K562 (cell line): Measurements from ENCODE around the gene SDHC. TPM values are rescaled to one million over a fixed set of nuclear protein-coding genes. Genes with fewer than 3 reads are reported as not detected.
A peak's percentile ranks its signal among the peaks of the same experiment; 100 is the strongest.

Experiments used
- BRD9 ChIP-seq: fragments of 450-650 bp; IDR thresholded peaks from 2 replicates; pipeline ENCODE4 v1.6.1; 2018; ENCODE audit warnings: low read depth; ENCODE audit not compliant: partially characterized antibody
- CC2D1A ChIP-seq: fragments of 450-650 bp; IDR thresholded peaks from 2 replicates; pipeline ENCODE4 v1.6.1; 2017; ENCODE audit warnings: mild to moderate bottlenecking
- DACH1 ChIP-seq: fragments of 450-650 bp; IDR thresholded peaks from 2 replicates; pipeline ENCODE4 v1.6.1; 2018; ENCODE audit not compliant: partially characterized antibody
- FOXO4 ChIP-seq: fragments of 450-650 bp; formaldehyde crosslinking; IDR thresholded peaks from 2 replicates; pipeline ENCODE4 v1.4.0; 2020; ENCODE audit warnings: mild to moderate bottlenecking, moderate library complexity
- GABPB1 ChIP-seq: sonication (generic); formaldehyde crosslinking; IDR thresholded peaks from 2 replicates; pipeline ENCODE4 v1.8.0; 2022; ENCODE audit warnings: mild to moderate bottlenecking, missing genetic modification reagents
- MTA2 ChIP-seq: fragments of 450-650 bp; IDR thresholded peaks from 2 replicates; pipeline ENCODE4 v1.6.1; 2016; ENCODE audit warnings: low read depth
- RBM34 ChIP-seq: fragments of 200-400 bp; formaldehyde crosslinking; IDR thresholded peaks from 2 replicates; pipeline ENCODE4 v1.6.1; 2018; ENCODE audit warnings: low read length, borderline replicate concordance; ENCODE audit not compliant: insufficient read depth
- SMC3 ChIP-seq: conservative IDR thresholded peaks from 2 replicates; pipeline ENCODE4 v1.6.1; 2011; ENCODE audit warnings: low read depth, low read length, improper control_type of control experiment; ENCODE audit not compliant: insufficient read depth
- TRIM24 ChIP-seq, 2 experiments: fragments of 450-650 bp; IDR thresholded peaks; 2 replicates each; pipeline ENCODE4 v1.6.1; 2016
- ZBTB1 ChIP-seq: sonication (generic); formaldehyde crosslinking; IDR thresholded peaks from 2 replicates; pipeline ENCODE4 v1.8.1; 2023; ENCODE audit warnings: missing genetic modification reagents, low read depth, mild to moderate bottlenecking, borderline replicate concordance
- ZBTB49 ChIP-seq: sonication (generic); formaldehyde crosslinking; IDR thresholded peaks from 2 replicates; pipeline ENCODE4 v1.8.0; 2022; ENCODE audit warnings: missing genetic modification reagents, mild to moderate bottlenecking, borderline replicate concordance
- polyA plus RNA-seq, 8 experiments: library from polyadenylated mRNA; depleted of rRNA in 4 of 8; stranded (reverse) in 5 of 8; unstranded in 3 of 8; fragments of >200 nt; fragmentation: Nextera tagmentation in 2 of 8; fragmentation: Illumina TruSeq in 1 of 8; extraction: Ambion mirVana in 2 of 8; extraction: Trizol in 1 of 8; gene quantifications; 2 replicates each; pipeline versions ENCODE4 v1.2.1 to v1.2.3, GENCODE V29; 2011 to 2014; ENCODE audit warnings: inconsistent platforms in 1 of 8, missing spikeins in 1 of 8
- total RNA-seq, 7 experiments: library from RNA; depleted of rRNA in 6 of 7; stranded (reverse); fragments of >200 nt in 6 of 7; fragmentation: Illumina TruSeq in 2 of 7; extraction: Trizol in 2 of 7; gene quantifications; 2 replicates each; pipeline versions ENCODE4 v1.2.1 to v1.2.3, GENCODE V29; 2011 to 2021; ENCODE audit warnings: low replicate concordance in 1 of 7
- TF ChIP-seq, protein P1 (sequence below): IDR thresholded peaks from 2 replicates; pipeline ENCODE4 v1.6.1; 2014; ENCODE audit warnings: antibody characterized with exemption
- TF ChIP-seq, protein P2 (sequence below): fragments of 450-650 bp; IDR thresholded peaks from 2 replicates; pipeline ENCODE4 v1.6.1; 2016; ENCODE audit warnings: low read depth

SDHC gene
- total and polyA plus RNA-seq, 9 of the 15 experiments (the other 6 are each of a cell fraction or from before 2014, with no cell fraction given): 7.7 to 309 (median 174) TPM

- TF ChIP-seq ZBTB49 (CRISPR knock-in tag) (no peak), DACH1 (no peak), BRD9 (no peak), GABPB1 (CRISPR knock-in tag) (peak; percentile 43; the same call in 1 of the 2 replicates), CC2D1A (no peak), TRIM24 (IDR thresholded peaks at IDR 0.05) (no peak), MTA2 (0 out of 2 replicates have a peak, but pooled peaks have one; percentile 14), RBM34 (no peak), ZBTB1 (CRISPR knock-in tag) (no peak), FOXO4 (CRISPR knock-in tag) (0 out of 2 replicates have a peak, but pooled peaks have one; percentile 20), SMC3 (no peak)
- TF ChIP-seq, protein P1, sequence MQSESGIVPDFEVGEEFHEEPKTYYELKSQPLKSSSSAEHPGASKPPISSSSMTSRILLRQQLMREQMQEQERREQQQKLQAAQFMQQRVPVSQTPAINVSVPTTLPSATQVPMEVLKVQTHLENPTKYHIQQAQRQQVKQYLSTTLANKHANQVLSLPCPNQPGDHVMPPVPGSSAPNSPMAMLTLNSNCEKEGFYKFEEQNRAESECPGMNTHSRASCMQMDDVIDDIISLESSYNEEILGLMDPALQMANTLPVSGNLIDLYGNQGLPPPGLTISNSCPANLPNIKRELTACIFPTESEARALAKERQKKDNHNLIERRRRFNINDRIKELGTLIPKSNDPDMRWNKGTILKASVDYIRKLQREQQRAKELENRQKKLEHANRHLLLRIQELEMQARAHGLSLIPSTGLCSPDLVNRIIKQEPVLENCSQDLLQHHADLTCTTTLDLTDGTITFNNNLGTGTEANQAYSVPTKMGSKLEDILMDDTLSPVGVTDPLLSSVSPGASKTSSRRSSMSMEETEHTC: no peak
- TF ChIP-seq, protein P2, sequence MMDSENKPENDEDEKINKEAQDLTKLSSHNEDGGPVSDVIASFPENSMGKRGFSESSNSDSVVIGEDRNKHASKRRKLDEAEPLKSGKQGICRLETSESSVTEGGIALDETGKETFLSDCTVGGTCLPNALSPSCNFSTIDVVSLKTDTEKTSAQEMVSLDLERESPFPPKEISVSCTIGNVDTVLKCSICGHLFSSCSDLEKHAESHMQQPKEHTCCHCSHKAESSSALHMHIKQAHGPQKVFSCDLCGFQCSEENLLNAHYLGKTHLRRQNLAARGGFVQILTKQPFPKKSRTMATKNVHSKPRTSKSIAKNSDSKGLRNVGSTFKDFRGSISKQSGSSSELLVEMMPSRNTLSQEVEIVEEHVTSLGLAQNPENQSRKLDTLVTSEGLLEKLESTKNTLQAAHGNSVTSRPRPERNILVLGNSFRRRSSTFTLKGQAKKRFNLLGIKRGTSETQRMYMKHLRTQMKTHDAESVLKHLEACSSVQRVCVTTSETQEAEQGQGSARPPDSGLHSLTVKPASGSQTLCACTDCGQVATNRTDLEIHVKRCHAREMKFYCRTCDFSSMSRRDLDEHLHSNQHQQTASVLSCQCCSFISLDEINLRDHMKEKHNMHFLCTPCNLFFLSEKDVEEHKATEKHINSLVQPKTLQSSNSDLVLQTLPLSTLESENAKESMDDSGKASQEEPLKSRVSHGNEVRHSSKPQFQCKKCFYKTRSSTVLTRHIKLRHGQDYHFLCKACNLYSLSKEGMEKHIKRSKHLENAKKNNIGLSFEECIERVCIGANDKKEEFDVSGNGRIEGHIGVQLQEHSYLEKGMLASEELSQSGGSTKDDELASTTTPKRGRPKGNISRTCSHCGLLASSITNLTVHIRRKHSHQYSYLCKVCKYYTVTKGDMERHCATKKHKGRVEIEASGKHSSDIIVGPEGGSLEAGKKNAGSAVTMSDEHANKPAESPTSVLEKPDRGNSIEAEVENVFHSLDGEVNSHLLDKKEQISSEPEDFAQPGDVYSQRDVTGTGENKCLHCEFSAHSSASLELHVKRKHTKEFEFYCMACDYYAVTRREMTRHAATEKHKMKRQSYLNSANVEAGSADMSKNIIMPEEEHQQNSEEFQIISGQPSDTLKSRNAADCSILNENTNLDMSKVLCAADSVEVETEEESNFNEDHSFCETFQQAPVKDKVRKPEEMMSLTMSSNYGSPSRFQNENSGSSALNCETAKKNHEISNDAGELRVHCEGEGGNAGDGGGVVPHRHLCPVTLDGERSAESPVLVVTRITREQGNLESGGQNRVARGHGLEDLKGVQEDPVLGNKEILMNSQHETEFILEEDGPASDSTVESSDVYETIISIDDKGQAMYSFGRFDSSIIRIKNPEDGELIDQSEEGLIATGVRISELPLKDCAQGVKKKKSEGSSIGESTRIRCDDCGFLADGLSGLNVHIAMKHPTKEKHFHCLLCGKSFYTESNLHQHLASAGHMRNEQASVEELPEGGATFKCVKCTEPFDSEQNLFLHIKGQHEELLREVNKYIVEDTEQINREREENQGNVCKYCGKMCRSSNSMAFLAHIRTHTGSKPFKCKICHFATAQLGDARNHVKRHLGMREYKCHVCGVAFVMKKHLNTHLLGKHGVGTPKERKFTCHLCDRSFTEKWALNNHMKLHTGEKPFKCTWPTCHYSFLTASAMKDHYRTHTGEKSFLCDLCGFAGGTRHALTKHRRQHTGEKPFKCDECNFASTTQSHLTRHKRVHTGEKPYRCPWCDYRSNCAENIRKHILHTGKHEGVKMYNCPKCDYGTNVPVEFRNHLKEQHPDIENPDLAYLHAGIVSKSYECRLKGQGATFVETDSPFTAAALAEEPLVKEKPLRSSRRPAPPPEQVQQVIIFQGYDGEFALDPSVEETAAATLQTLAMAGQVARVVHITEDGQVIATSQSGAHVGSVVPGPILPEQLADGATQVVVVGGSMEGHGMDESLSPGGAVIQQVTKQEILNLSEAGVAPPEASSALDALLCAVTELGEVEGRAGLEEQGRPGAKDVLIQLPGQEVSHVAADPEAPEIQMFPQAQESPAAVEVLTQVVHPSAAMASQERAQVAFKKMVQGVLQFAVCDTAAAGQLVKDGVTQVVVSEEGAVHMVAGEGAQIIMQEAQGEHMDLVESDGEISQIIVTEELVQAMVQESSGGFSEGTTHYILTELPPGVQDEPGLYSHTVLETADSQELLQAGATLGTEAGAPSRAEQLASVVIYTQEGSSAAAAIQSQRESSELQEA: no peak
Observed at GRCh38 chr1:161307230-161307768, 6.9 kb upstream of the SDHC start (continued).
